ENCODE measurements around the gene ASPM.
"Not testable (repeated sequence)": the region's sequence is repeated elsewhere in the genome, so short reads cannot be mapped to it uniquely, and the experiment has no call there.

Gene ASPM

GRCh38 chr1:197144570-197145325, 1.7 kb downstream of the ASPM start:
- no peak for DNase-seq (ENCODE audit: low spot score)

DNA sequence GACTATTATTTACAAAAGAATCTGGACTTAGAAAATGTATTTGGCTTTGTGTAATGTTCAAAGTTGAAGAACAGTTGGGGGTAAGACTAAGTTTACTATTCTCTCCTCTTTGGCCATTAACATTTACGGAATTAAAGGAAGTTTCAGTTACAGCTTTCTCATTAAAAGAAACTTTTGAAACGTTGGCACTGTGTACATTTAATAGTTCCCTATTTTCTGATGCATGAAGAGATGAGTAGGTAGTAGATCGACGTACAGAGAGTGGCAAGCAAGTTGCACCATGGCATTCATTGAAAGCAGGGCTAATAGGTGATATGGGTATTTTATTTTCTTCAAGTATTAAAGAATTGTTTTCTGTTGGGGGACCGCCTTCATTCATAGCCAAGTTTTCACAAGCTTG, 3.2 kb downstream of the ASPM start:
- DNase-seq (ENCODE audit: low spot score): no peak

DNA sequence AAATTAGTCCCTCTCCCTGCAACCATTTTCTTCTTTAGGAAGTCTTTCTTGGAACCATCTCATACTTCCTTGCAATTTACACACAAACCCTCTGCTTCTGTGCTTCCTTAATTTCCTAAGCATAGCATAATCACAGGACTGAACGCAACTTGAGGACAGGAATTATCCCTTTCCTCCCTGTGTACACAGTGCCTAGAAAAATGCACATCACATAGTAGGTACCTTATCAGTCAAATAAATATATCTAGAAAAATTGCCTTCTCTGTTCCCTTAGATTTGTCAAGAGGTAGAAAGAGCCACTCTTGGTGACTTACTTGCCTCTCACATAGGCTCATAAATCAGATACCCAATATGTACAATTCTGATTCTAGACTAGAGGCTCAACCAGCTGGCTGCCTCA, 4.9 kb downstream of the ASPM start:
- no peak for DNase-seq (ENCODE audit: low spot score)

DNA sequence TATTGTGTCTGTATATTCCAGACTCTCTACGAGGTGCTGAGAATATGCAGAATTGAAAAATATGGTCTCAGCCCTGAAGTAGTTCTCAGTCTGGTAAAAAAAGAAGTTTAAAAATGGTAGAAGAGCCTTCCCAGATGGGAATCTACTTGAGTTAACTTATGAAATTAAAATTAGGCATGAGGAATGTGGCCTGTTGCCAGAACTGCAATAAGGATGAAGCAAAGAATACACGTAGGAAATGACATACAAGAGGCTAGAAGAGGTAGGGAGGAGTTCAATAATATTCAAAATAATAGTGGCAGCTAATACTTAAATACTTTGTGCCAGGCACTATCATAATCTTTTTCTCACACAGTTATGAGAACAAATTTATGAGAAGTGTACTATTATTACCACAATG, 6.3 kb downstream of the ASPM start:
- no peak for DNase-seq (ENCODE audit: low spot score)

DNA sequence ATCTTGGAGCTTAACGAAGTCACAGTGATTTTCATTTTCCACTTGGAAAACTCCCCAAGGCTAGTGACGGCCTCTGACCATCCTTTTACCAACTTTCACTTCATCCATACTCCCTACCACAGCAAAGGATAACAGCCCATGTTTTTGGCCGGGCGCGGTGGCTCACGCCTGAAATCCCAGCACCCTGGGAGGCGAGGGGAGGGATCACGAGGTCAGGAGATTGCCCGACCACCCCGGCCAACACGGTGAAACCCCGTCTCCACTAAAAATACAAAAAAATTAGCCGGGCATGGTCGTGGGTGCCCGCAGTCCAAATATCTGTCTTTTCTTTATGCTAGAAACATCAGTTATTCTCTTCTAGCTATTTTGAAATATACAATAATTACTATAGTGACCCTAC, 7.3 kb downstream of the ASPM start:
- no peak for DNase-seq (ENCODE audit: low spot score)

DNA sequence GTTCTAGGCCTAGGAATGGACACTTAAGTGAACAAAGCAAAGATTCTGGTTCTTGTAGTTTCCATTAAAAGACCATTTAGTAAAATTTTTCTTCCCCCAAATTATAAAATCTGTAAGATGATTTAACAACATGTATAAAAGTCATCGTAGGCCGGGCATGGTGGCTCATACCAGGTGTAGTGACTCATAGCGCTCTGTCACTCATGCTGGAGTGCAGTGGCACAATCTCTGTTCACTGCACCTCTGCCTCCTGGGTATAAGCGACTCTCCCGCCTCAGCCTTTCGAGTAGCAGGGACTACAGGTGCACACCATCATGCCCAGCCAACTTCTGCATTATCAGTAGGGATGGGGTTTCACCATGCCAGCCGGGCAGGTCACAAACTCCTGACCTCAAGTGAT, 9.1 kb downstream of the ASPM start:
- no peak for DNase-seq (ENCODE audit: low spot score)

DNA sequence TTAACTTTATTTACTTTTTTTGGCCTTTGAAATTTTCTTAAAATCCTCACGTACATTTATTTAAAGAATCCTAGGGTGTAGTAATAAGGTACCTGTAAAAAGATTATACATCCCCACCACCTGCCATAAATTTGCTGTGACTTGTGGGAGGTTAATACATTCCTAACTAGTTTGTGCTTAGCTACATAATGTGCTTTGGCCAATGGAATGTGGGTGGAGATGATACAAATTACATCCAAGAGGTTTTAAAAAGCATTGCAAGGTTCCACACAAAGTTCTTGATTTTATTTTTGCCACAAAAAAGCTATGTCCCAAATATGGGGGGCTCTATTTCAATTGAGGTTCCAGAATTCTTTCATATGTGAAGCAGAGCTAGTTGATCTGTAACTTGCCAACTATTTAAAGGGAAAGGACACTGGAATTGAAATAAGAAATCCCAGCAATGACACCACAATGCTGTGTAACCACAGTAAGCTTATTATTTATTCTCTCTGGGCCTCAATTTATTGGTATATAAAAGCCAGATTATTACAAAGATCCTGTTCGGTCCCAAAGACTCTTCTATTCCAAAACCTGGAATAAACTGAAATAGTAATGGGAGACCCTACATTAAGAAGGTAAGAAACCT, 15.7 kb downstream of the ASPM start:
- DNase-seq (ENCODE audit: low spot score): no peak

DNA sequence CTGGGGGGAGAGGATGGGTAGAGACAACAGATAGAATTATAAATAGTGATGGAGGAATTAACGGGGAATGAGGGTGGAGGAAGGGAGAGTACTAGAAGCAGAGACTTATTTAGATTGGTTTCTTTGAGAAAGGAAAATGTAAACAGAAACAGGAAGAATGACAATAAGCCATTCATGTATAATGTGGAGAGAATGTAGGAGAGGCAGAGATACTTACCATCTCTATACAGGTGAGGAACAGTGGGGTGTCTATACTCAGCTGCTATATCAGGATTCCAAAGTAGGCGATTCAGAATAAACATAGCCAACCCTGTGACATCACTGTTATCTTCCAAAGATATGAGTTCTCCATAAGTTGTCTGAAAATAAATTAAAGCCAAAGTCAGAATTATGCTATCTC, 16.8 kb downstream of the ASPM start:
- DNase-seq (ENCODE audit: low spot score): no peak

GRCh38 chr1:197127246-197127912, 19.1 kb downstream of the ASPM start:
- no peak for DNase-seq (ENCODE audit: low spot score)

DNA sequence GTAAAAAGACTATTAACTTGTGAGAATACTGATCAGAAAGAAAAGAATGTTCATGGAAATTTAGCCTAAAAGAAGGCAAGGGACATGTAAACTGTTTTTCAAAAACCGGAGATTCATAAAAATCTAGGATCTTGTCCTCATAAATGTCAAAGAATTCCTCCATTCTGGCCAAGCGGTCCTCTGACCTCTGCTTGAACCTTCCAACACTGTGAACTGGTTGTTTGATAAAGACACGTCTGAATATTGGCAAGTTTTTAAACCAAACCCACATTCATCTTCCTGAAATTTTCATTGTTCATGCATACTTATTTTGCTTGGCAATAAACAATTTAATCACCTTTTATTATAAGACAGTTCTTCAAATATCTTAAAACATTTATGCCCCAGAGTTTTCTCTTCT, 19.8 kb downstream of the ASPM start:
- no peak for DNase-seq (ENCODE audit: low spot score)

GRCh38 chr1:197124376-197124775, 22.1 kb downstream of the ASPM start:
- DNase-seq (ENCODE audit: low spot score): no peak

GRCh38 chr1:197116156-197116555, 30.3 kb downstream of the ASPM start:
- DNase-seq (ENCODE audit: low spot score): no peak

- no peak for DNase-seq (ENCODE audit: low spot score)
Observed at GRCh38 chr1:197106869-197107268, 39.6 kb downstream of the ASPM start.

DNA sequence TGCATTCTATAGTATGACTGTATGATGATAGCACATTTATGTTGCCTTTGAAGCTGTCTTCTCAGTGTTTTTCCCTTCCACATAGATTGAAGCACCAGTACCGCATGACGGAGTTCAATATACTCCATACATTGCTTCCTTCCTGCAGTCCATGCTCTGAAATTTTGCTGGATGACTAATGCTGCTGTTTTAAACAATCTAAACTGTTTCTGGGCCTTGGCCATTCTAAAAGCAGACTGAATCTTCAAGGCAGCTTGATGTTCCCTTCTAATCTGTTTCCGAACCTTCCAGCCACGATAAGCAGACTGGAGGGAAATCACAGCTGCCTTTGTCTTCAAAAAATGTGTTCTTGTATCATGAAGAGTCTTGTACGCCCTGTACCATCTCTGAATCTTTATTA, 43.2 kb downstream of the ASPM start:
- no peak for DNase-seq (ENCODE audit: low spot score)

GRCh38 chr1:197101978-197102377, 44.5 kb downstream of the ASPM start:
- DNase-seq (ENCODE audit: low spot score): no peak

DNA sequence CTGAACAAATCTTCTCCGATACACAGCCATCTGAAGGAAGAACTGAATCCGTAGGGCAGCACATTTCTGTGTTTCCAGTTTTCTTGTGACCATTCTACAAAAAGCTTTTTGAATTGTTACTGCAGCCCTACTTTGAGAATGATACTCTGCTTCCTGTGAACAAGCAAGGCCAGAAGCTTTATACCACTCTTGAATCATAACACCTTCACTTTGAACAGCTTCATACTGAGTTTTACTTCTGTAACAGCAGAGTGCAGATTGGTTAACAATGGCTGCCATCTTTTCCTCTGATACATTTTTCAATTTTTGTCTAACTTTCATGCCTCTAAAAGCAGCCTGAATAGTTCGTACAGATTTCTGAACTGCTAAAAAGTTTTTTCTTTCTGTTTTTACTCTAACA, 45.8 kb downstream of the ASPM start:
- DNase-seq (ENCODE audit: low spot score): no peak

DNA sequence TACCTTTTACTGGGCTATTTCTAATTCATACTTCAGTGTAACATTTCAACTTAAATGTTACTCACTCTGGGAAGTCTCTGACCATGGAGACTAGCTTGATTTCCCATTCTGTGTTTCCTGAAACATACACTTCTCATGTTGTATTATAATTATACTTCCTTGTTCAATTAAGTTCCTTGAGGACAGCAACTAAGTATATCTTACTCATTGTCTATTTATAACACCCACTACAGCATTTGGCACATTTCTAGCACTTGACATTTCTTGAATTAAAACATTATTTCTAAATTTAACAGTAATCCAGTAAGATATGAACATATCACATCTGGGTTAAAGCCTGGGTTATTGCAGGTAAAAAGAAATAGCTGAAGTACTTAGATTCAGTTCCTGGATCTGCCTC, 47.0 kb downstream of the ASPM start:
- no peak for DNase-seq (ENCODE audit: low spot score)

GRCh38 chr1:197096971-197097370, 49.5 kb downstream of the ASPM start:
- not testable (repeated sequence) for DNase-seq (ENCODE audit: low spot score)

- DNase-seq (ENCODE audit: low spot score): no peak
Observed at GRCh38 chr1:197096137-197096536, 50.3 kb downstream of the ASPM start.

GRCh38 chr1:197093226-197093885, 53.1 kb downstream of the ASPM start:
- DNase-seq (ENCODE audit: low spot score): no peak

GRCh38 chr1:197092491-197093023, 53.9 kb downstream of the ASPM start:
- DNase-seq (ENCODE audit: low spot score): no peak

GRCh38 chr1:197083474-197083873, 63.0 kb downstream of the ASPM start:
- no peak for DNase-seq (ENCODE audit: low spot score)

Measured in SK-N-DZ (cell line).